Activated CD4-positive, CD25-positive, alpha-beta regulatory T cell treated with anti-CD3 and anti-CD28 coated beads, Interleukin-2, amount 50 U/mL, for 24 hours (primary cell): ENCODE data around the gene EXOC1.
A peak's percentile ranks its signal among the peaks of the same experiment; 100 is the strongest.
"Not testable (repeated sequence)": the region's sequence is repeated elsewhere in the genome, so short reads cannot be mapped to it uniquely, and the experiment has no call there.

Source experiments
- ATAC-seq, 2 donors: fragments of 150-1000 bp; cut with Tn5 transposase; one replicate each; pipeline ENCODE4 v1.10.0; 2021; ENCODE audit warnings: mild to moderate bottlenecking in 1 of 2, moderate library complexity in 1 of 2

EXOC1 gene, protein sequence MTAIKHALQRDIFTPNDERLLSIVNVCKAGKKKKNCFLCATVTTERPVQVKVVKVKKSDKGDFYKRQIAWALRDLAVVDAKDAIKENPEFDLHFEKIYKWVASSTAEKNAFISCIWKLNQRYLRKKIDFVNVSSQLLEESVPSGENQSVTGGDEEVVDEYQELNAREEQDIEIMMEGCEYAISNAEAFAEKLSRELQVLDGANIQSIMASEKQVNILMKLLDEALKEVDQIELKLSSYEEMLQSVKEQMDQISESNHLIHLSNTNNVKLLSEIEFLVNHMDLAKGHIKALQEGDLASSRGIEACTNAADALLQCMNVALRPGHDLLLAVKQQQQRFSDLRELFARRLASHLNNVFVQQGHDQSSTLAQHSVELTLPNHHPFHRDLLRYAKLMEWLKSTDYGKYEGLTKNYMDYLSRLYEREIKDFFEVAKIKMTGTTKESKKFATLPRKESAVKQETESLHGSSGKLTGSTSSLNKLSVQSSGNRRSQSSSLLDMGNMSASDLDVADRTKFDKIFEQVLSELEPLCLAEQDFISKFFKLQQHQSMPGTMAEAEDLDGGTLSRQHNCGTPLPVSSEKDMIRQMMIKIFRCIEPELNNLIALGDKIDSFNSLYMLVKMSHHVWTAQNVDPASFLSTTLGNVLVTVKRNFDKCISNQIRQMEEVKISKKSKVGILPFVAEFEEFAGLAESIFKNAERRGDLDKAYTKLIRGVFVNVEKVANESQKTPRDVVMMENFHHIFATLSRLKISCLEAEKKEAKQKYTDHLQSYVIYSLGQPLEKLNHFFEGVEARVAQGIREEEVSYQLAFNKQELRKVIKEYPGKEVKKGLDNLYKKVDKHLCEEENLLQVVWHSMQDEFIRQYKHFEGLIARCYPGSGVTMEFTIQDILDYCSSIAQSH

DNA sequence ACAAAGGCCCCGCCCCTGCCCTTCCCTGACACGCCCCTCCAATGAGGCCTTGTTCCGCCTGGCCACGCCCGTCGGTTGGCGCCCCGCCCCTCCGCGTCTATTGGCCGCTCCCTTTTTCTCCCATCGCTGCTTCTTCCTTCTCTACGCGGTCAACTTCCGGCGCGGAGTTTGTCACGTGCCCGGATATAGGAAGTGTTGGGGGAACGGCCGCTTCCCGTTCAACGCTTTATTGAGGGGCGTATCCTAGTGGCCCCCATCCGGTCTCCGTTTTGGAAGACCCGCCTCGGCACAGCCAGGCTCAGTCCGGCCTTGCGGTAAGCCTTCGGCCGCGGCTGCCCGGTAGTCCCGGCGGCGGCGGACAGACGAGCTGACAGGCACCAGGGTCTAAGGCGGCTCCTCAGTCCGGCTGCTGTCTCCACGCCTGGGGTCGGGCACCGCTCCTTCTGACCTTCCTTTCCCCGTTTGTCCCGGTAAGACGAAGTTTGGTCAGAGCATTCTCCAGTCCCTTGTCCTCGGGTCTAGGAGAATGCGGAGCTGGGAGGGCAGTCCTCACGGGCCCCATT is at the start of gene EXOC1:
TSS of gene EXOC1 (plus strand) at position 165 of the 563 bp plus-strand sequence. CDS start 4,676 bp downstream, outside the sequence.
- peak; percentile 97 to 98 for ATAC-seq

DNA sequence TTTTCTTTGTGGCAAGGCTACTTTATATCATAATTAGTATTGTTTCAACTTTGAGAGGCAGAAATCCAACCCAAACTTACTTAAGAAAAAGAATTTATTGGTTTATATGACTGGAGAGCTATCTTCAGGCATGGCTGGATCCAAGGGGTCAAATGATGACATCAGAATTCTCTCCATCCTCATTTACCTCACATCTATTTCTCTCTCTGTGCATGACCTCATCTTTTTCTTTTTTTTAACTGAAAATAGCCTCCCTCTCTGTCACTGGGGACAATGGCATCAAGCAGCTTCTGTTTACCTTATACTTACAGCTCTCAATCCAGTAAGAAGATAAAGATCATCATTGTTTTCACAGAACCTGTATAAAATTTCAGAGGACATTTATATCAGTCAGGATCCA is 45.9 kb upstream of the EXOC1 start:
- ATAC-seq, result no peak

DNA sequence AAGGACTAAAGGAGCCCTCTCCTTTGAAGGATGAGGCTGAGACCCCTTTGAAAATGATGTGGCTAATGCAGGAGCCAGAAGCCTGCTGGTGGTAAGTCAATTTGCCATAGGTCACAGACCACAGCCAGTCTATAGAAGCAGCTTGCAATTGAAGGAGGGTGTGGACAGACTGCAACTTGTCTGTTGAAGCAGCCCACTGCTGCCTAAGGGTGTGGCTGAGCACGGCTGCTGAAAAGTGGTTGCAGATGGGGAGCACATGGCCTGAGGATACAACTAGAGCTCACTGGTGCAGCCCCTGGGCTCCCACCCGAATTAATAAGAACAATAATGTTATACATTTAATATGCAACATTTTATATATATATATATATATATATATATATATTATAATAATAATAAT is 45.3 kb upstream of the EXOC1 start:
- ATAC-seq, result no peak

DNA sequence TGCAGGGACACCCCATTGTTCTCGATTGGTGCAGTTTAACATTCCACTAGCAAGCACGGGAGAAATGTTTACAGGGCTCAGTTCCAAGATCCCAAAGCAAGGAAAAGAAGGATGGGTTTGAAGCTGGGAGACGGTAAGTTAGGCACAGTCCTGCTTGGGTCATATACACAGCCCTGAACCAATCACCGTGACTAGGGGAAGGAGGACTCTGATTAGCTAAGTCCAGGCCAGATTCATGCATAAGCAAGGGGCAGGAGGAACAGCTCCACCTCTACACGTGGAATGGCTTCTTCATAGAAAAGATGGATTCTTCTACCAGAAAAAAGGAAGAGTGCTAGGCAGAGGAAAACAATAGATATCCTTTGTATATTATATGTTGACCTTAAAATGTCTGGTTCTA is 44.8 kb upstream of the EXOC1 start:
- ATAC-seq, result no peak

DNA sequence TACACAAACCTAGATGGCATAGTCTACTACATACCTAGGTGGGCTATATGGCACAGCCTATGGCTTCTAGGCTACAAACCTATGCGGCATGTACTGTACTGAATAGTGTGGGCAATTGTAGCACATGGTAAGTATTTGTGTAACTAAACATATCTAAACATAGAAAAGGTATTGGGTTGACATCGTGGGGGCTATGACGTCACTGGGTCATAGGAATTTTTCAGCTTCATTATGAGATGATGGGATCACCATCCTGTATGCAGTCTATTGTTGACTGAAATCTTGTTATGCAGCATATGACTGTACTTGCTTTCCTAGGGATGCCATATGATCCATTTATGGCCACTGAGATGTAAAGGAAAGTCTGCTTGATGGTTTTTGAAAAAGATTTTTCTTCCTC is 35.8 kb upstream of the EXOC1 start:
- ATAC-seq, result no peak

DNA sequence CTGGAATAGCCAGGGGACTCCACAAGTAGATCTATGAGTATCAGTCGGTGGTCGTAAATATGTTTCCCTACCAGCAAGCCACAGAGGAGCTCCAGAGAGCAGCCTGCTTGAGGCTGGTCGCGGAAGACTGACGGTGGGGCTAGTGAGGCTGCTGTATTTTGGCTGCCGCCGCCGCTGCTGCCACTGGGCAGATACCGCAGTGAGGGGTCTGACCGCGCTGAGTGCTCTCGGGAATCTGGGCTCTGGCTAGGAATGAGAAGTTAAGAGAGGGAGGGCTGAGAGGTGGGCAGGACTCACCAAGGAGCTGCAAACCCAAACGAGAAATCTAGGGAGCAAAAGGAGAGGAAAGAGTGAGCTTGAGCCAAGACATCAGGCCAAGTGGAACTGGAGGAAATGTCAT is 33.8 kb upstream of the EXOC1 start, which contains the start of gene EXOC1L:
TSS of gene EXOC1L (plus strand) at position 157 of the 400 bp plus-strand sequence. CDS start at position 394, 237 bp downstream.
- no peak for ATAC-seq

DNA sequence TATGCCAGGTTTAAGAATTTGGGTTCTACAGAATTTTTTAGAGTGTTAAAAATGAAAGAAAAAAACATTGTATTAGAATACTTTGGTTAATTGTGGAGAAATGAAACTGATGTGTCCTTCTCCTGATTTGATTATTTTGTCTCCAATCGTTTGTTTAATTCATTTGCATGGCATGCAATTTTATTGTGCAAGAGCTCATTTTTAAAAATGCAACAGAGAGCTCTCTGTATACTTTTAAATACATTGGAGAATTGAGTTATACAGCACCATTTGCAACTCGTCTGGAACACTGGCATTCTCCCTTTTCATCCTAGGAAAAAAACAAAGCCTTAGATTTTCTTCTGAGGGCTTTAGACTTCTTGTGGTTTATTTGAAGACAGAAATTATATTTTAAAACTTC is 33.2 kb upstream of the EXOC1 start:
- no peak for ATAC-seq

DNA sequence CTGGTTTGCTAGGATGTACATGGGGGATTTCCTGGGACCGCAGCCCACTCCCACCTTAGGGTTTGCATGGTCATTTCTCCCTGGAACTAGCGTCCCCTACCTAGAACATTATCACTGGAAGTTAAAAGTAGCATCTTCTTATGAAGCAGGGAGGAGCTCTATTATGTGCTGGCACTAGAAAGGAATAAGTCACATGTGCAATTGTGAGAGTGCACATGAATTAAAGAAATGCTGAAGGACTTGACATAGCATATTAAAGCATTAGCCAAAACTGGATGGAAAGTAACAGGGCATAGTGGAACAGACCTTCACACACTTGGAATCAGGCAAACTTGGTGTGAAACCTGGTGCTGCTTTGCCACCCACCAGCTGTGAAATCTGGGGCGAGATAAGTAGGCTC is 31.1 kb upstream of the EXOC1 start:
- ATAC-seq, result no peak

DNA sequence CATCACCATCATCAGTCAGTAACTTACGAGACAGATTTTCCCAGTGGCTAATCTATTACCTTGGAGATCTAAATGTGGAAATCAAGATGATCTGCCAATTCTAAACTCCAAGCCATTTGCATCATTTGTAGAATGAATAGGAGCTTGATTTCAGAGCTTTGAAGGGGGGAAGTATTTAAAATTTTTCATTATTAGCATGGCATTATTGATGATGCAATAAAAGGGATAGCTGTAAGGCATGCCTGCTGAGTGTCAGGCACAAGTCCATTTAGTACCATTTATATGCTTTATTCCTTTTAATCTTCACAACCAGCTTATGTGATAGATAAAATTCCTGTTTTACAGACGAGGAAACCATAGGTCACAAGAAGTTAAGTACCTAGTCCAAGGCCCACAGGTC is 28.6 kb upstream of the EXOC1 start:
- no peak for ATAC-seq

DNA sequence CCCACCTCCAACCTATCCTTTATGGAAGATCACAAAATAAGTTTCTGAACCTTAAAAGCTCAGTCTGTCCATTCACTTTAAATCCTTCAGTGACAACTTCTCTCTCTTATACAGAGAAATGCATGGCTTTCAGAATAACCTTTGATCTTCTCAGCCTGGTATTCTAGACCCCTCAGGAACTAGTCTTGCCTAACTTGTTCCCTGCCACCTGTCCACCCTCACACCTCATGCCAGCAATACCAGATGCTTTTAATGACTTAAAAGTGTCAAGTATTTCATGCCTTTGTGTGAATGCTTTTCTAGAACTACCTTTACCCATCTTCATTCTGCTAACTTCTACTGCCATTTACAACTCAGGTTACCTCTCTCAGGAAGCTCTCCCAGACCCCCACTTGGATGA is 26.5 kb upstream of the EXOC1 start:
- ATAC-seq, result no peak

DNA sequence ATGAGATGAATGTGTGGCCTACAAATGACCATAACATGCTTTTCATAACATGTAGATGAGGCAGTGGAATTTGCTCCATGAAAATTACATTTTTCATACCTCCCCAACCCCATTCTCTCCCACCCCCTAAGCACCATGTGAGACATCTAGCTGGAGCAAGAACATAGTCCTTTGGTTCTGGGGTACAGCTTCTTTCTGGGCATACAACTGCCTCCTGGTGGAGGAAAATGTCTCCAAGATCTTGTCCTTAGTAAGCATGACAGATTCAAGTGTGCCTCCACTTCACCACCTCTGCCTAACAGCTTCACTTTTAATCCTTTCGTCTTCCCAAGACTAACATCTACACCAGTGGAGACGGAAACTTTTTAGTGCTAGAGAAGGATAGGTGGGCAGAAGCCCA is 25.9 kb upstream of the EXOC1 start:
- ATAC-seq, result no peak

DNA sequence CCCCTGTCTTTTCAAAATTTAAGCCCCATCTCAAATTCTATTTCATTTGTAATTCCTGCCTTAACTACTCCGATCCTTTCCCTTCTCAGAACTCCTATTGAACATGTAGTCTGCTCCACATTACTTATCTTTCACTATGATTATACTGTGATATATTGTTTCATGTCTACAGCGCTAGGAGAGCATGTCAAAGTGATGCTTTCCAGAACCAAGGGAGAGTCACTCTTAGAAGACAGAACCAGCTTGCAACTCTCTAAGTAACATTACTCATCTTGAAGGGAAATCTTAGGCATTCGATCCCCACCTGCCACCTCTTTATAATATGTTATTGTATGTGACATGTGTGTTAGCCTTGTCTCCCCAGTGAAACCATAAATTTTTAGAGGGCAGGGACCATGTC is 23.4 kb upstream of the EXOC1 start:
- ATAC-seq, result no peak

DNA sequence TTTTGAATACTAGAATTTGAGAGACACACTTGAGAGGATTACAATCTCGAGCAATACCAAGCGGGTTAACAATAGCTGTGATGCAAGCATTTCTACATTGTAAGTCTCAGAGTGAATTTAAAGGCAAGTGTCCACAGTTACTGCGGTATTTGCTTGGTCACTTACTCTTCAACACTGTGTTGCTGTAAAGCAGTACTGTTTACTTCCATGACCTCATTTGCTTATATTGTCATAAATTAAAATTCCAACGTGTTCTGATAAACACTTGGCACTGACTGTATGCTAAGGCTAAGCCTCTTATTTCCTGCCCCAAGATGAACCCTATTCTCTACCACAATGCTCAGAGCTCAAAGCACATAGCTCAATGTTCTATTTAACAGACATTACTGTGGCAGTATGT is 22.7 kb upstream of the EXOC1 start:
- ATAC-seq, result no peak

DNA sequence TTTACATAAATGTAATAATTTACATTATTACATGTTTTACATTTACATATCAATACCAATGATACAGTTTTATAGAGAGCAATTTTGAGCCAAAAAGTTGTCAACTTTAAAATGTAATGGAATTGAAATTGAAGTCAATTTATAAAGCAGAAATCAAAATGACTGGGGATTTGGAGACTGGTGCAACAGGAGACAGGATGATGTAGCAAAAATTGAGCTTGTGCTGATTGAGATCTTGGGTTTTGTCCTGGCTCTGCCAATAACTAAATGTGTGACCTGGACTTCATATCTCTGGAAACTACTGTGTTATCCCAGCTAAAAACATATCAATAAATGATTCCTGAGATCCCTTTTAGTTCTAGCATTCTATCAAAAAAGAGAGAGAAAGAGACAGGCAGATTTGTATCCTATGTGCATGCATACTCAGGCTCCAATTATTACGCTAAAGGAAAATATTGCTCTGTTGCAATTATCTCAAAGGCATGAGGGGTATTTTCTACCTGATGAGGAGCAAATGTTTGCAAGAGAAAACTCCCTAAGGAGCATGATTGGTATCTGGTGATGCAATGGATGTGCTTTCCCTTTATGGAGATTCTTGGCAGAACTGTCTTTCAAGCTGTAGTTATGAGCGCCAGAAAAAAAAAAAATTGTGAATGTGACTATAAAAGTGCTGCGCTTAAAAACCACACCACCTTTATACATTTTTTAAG is 19.2 kb upstream of the EXOC1 start:
- ATAC-seq, result no peak

DNA sequence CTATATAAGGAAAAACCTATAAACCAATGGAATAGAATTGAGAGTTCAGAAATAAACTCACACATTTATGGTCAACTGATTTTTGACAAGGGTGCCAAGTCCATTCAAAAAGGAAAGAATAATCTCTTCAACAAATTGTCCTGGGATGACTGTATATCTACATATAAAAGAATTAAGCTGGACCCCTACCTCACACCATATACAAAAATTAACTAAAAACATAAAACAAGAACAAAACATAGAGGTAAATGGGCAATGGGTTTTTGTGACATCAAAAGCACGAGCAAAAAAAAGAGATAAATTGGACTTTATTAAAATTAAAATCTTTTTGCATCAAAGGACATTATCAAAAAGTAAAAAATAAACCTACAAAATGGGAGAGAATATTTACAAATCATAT is 15.5 kb upstream of the EXOC1 start:
- ATAC-seq, result no peak

DNA sequence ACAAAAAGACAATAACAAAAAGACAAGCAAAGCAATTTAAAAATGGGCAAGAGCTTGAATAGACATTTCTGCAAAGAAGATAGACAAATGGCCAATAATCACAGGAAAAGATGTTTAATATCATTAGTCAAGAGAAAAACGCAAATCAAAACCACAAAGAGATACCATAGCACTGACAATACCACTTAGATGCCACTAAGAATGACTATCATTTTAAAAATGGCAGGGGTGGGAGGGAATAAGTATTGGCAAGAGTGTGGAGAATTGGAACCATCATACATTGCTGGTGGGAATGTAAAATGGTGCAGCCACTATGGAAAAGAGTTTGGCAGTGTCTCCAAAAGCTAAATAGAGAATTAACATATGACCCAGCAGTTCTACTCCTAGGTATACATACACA is 15.1 kb upstream of the EXOC1 start:
- ATAC-seq, result no peak

DNA sequence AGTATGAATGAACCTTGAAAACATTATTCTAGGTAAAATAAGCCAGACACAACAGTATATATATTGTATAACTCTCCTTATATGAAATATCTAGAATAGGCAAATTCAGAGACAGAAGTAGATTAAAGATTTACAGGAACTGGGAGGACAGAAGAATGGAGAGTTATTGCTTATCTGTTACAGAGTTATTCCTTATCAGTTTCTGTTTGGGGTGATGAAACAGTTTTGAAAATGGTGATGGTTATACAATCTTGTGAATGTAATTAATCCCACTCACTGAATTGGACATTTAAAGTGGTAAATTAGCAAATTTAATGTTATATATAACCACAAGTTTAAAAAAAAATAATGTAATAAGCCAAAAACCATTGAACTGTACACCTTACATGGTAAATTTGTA is 14.5 kb upstream of the EXOC1 start:
- ATAC-seq, result no peak

DNA sequence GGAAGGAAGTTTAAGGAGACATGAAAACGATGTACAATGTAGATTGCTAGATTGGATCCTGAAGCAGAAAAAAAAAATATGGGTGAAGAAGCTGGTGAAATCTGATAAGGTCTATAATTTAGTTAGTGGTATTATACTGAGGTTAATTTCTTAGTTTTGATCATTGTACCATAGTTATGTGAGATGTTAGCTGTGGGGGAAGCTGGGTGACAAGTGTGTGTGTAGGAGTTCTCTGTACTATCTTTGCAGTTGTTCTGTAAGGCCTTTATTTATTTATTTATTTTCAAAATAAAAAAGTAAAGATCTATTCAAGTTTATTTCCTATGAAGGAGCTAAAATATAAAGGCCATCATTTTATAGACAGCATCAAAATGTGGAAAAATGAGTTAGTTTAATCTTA is 12.5 kb upstream of the EXOC1 start:
- ATAC-seq, result no peak

DNA sequence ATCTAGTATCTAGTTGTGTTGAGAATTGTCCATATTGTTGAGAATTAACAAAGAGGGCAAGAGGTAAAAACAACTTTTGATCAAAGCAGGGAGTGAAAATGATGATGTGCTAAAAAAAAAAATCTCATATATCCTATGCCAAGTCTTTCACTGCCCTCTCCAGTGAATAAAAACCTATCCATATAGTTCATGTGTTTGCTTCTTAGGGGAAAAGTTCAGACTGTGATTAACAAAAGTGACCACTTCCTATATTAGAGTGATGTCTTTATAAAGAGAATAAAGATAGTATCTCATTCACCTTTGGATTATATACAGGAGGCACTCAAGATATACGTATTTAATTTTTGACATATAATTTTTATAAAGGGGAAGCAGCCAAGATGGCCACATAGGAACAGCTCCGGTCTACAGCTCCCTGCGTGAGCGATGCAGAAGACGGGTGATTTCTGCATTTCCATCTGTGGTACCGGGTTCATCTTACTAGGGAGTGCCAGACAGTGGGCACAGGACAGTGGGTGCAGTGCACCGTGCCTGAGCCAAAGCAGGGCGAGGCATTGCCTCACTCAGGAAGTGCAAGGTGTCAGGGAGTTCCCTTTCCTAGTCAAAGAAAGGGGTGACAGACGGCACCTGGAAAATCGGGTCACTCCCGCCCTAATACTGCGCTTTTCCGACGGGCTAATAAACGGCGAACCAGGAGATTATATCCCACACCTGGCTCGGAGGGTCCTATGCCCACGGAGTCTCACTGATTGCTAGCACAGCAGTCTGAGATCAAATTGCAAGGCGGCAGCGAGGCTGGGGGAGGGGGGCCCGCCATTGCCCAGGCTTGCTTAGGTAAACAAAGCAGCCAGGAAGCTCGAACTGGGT is 11.8 kb upstream of the EXOC1 start:
- ATAC-seq, result not testable (repeated sequence)

DNA sequence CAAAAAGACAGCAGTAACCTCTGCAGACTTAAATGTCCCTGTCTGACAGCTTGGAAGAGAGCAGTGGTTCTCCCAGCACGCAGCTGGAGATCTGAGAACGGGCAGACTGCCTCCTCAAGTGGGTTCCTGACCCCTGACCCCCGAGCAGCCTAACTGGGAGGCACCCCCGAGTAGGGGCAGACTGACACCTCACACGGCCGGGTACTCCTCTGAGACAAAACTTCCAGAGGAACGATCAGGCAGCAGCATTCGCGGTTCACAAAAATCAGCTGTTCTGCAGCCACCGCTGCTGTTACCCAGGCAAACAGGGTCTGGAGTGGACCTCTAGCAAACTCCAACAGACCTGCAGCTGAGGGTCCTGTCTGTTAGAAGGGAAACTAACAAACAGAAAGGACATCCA is 11.1 kb upstream of the EXOC1 start:
- ATAC-seq, result not testable (repeated sequence)

DNA sequence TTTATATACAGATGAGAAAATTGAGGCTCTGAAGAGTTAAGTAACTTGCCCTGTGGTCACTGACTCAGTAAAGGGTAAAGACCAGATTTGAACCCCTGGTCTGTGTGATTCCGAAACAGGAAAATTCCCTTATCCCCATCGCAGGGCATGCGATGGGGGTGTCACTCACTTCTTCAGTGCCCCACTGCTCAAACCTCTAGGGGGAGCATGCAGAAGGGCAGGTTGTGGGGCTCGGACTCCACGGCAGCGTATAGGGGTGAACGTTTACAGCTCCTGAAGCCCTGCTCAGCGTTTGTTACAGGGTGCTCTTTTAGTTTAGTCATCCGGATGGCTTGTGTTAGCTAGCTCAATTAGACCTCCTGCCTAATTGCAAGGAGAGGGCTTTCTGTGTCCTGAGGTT is 3.7 kb upstream of the EXOC1 start:
- ATAC-seq, result no peak

DNA sequence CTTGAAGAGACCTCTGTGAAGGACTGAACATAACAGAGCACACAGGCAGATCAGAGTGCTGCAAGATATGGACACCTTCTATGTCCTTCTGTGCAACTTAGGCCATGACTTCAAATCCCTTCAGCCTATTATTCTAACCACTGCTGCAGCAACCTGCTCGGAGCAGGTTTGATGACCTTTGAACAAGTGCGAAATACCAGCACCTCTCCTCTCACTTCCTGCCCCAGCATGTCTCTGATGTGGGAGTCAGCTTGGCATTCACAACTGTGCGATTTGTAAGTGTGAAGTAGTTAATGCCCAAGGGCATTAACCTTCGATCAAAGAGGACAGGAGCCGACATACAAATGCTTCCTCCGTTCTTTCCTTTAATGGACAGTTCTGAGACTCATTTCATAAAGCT is 1.6 kb upstream of the EXOC1 start:
- ATAC-seq, result no peak
